Neural cell (in vitro differentiated cells): Measurements from ENCODE around the gene LTO1.

ENCODE experiments used
- EP300 ChIP-seq: fragments of 450-650 bp; conservative IDR thresholded peaks from 2 replicates; pipeline ENCODE4 v1.6.1; 2014; ENCODE audit warnings: antibody characterized with exemption, mild to moderate bottlenecking, moderate library complexity; ENCODE audit not compliant: poor library complexity, severe bottlenecking
- POLR2AphosphoS5 ChIP-seq: IDR thresholded peaks from 2 replicates; pipeline ENCODE4 v1.6.1; 2012
- RAD21 ChIP-seq: fragments of 450-650 bp; conservative IDR thresholded peaks from 2 replicates; pipeline ENCODE4 v1.6.1; 2014; ENCODE audit warnings: antibody characterized with exemption, mild to moderate bottlenecking, moderate library complexity
- SMC3 ChIP-seq: fragments of 450-650 bp; conservative IDR thresholded peaks from 2 replicates; pipeline ENCODE4 v1.6.1; 2014; ENCODE audit warnings: antibody characterized with exemption, mild to moderate bottlenecking, moderate library complexity; ENCODE audit not compliant: poor library complexity
- TAF1 ChIP-seq: IDR thresholded peaks from 2 replicates; pipeline ENCODE4 v1.6.1; 2012; ENCODE audit warnings: low read depth
- TF ChIP-seq, protein P1 (sequence below): IDR thresholded peaks from 2 replicates; pipeline ENCODE4 v1.6.1; 2012; ENCODE audit warnings: borderline replicate concordance
- TF ChIP-seq, protein P2 (sequence below): fragments of 450-650 bp; IDR thresholded peaks from 2 replicates; pipeline ENCODE4 v1.5.1; 2014; ENCODE audit warnings: antibody characterized with exemption, mild to moderate bottlenecking, moderate library complexity; ENCODE audit not compliant: poor library complexity, severe bottlenecking

DNA sequence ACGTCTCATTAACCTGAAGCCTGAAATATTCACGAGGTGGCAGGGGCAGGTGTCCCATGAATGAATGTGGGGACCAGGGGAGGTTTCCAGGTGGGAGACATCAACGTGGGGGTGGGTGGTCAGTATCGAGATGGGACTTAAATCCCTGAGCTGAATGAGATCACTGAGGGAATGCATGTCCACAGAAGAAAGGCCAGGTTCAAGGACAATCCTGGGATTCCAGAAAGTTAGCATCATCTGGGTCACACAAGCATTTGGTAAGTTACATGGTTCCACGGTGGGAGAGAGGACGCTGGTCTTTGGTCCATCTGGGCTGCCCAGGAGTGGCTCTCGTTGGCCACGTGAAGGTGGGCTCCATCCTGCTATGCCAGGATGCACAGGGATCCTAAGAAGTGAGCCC is 56.9 kb downstream of the LTO1 start:
- TF ChIP-seq, protein P1, sequence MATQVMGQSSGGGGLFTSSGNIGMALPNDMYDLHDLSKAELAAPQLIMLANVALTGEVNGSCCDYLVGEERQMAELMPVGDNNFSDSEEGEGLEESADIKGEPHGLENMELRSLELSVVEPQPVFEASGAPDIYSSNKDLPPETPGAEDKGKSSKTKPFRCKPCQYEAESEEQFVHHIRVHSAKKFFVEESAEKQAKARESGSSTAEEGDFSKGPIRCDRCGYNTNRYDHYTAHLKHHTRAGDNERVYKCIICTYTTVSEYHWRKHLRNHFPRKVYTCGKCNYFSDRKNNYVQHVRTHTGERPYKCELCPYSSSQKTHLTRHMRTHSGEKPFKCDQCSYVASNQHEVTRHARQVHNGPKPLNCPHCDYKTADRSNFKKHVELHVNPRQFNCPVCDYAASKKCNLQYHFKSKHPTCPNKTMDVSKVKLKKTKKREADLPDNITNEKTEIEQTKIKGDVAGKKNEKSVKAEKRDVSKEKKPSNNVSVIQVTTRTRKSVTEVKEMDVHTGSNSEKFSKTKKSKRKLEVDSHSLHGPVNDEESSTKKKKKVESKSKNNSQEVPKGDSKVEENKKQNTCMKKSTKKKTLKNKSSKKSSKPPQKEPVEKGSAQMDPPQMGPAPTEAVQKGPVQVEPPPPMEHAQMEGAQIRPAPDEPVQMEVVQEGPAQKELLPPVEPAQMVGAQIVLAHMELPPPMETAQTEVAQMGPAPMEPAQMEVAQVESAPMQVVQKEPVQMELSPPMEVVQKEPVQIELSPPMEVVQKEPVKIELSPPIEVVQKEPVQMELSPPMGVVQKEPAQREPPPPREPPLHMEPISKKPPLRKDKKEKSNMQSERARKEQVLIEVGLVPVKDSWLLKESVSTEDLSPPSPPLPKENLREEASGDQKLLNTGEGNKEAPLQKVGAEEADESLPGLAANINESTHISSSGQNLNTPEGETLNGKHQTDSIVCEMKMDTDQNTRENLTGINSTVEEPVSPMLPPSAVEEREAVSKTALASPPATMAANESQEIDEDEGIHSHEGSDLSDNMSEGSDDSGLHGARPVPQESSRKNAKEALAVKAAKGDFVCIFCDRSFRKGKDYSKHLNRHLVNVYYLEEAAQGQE = no peak
- TF ChIP-seq SMC3 (no peak), EP300 (no peak), TAF1 (no peak), POLR2AphosphoS5 (no peak), RAD21 (no peak)
- TF ChIP-seq, protein P2, sequence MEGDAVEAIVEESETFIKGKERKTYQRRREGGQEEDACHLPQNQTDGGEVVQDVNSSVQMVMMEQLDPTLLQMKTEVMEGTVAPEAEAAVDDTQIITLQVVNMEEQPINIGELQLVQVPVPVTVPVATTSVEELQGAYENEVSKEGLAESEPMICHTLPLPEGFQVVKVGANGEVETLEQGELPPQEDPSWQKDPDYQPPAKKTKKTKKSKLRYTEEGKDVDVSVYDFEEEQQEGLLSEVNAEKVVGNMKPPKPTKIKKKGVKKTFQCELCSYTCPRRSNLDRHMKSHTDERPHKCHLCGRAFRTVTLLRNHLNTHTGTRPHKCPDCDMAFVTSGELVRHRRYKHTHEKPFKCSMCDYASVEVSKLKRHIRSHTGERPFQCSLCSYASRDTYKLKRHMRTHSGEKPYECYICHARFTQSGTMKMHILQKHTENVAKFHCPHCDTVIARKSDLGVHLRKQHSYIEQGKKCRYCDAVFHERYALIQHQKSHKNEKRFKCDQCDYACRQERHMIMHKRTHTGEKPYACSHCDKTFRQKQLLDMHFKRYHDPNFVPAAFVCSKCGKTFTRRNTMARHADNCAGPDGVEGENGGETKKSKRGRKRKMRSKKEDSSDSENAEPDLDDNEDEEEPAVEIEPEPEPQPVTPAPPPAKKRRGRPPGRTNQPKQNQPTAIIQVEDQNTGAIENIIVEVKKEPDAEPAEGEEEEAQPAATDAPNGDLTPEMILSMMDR = no peak
